HepG2 (cell line): Measurements from ENCODE around the gene GOLGA6L10.

Experiments used
- MBD4 ChIP-seq: IDR thresholded peaks from 2 replicates; pipeline ENCODE4 v1.6.1; 2012; ENCODE audit warnings: low read length, inconsistent platforms, borderline replicate concordance
- PATZ1 ChIP-seq: sonication (generic); formaldehyde crosslinking; IDR thresholded peaks from 2 replicates; pipeline ENCODE4 v1.4.0; 2020; ENCODE audit warnings: missing genetic modification reagents
- SP1 ChIP-seq, 2 experiments: fragments of 450-650 bp in 1 of 2; sonication (generic) in 1 of 2; formaldehyde crosslinking in 1 of 2; IDR thresholded peaks; 2 replicates each; pipeline versions ENCODE4 v1.4.0 to v1.6.1; 2016 to 2020; ENCODE audit warnings: missing genetic modification reagents in 1 of 2
- ZNF24 ChIP-seq: fragments of 450-650 bp; IDR thresholded peaks from 2 replicates; pipeline ENCODE4 v1.6.1; 2017; ENCODE audit warnings: antibody characterized with exemption, mild to moderate bottlenecking
- ZNF292 ChIP-seq: sonication (generic); formaldehyde crosslinking; IDR thresholded peaks from 2 replicates; pipeline ENCODE4 v1.8.1; 2022; ENCODE audit warnings: mild to moderate bottlenecking, low read depth, missing genetic modification reagents, borderline replicate concordance
- TF ChIP-seq, protein P1 (sequence below): sonication (generic); formaldehyde crosslinking; IDR thresholded peaks from 2 replicates; pipeline ENCODE4 v1.5.0; 2020; ENCODE audit warnings: mild to moderate bottlenecking, missing genetic modification reagents, moderate library complexity

GRCh38 chr15:82315519-82316246, 33.6 kb downstream of the GOLGA6L10 start:
- TF ChIP-seq PATZ1 (CRISPR knock-in tag) = no peak
- TF ChIP-seq, protein P1, sequence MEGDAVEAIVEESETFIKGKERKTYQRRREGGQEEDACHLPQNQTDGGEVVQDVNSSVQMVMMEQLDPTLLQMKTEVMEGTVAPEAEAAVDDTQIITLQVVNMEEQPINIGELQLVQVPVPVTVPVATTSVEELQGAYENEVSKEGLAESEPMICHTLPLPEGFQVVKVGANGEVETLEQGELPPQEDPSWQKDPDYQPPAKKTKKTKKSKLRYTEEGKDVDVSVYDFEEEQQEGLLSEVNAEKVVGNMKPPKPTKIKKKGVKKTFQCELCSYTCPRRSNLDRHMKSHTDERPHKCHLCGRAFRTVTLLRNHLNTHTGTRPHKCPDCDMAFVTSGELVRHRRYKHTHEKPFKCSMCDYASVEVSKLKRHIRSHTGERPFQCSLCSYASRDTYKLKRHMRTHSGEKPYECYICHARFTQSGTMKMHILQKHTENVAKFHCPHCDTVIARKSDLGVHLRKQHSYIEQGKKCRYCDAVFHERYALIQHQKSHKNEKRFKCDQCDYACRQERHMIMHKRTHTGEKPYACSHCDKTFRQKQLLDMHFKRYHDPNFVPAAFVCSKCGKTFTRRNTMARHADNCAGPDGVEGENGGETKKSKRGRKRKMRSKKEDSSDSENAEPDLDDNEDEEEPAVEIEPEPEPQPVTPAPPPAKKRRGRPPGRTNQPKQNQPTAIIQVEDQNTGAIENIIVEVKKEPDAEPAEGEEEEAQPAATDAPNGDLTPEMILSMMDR = no peak
- TF ChIP-seq SP1 (IDR thresholded peaks at IDR 0.05) = no peak
- TF ChIP-seq SP1 (CRISPR knock-in tag; IDR thresholded peaks at IDR 0.05) = no peak
- TF ChIP-seq ZNF292 = no peak
- TF ChIP-seq ZNF24 = no peak
- no peak for TF ChIP-seq MBD4
